HL-60 (cell line): ENCODE measurements around the gene ATP5F1C.

Experiments
- DNase-seq, 2 experiments: peaks; one replicate each; pipeline ENCODE4 v3.0.0-alpha.2; 2010 to 2020; ENCODE audit warnings: low read depth in 1 of 2, low spot score in 1 of 2
- H3K27ac ChIP-seq: fragments of 250-450 bp; sonication (Bioruptor Pico); replicated peaks from 2 replicates; pipeline ENCODE4 v1.5.1; 2020; ENCODE audit warnings: mild to moderate bottlenecking, moderate library complexity
- H3K27me3 ChIP-seq: fragments of 250-450 bp; sonication (Bioruptor Pico); 2 replicates; pipeline ENCODE4 v1.5.1; 2021; ENCODE audit warnings: mild to moderate bottlenecking, moderate library complexity; ENCODE audit not compliant: insufficient read depth, poor library complexity, severe bottlenecking
- H3K4me3 ChIP-seq: replicated peaks from 2 replicates; pipeline ENCODE4 v1.5.1; 2011; ENCODE audit warnings: mild to moderate bottlenecking, control low read depth, low read length; ENCODE audit not compliant: insufficient read depth
- GABPA ChIP-seq: IDR thresholded peaks from 2 replicates; pipeline ENCODE4 v1.6.1; 2012; ENCODE audit warnings: low read depth
- POLR2AphosphoS5 ChIP-seq: IDR thresholded peaks from 2 replicates; pipeline ENCODE4 v1.6.1; 2012; ENCODE audit warnings: low read depth
- SPI1 ChIP-seq: IDR thresholded peaks from 2 replicates; pipeline ENCODE4 v1.6.1; 2012; ENCODE audit warnings: low read depth, mild to moderate bottlenecking, borderline replicate concordance
- TF ChIP-seq, protein P1 (sequence below): IDR thresholded peaks from 2 replicates; pipeline ENCODE4 v1.6.1; 2012; ENCODE audit warnings: low read depth; ENCODE audit not compliant: insufficient replicate concordance
- TF ChIP-seq, protein P2 (sequence below): IDR thresholded peaks from one replicate; pipeline ENCODE4 v1.5.1; 2011; ENCODE audit warnings: low read length, control low read depth, inconsistent platforms; ENCODE audit not compliant: insufficient read depth

ATP5F1C gene

DNA sequence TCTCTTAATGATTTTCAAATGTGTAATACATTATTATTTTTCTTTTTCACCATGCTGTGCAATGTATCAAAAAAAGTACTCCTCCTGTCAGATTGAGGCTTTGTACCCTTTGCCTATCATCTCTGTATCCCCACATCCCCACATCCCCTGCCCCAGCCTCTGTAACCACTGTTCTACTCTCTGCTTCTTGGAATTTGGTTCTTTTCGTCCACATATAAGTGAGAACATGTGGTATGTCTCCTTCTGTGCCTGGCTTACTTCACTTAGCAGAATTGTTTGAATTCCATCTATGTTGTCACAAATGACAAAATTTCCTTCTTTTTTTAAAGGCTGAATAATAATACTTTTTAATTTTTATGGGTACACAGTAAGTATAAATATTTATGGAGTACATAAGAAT is 44.1 kb downstream of the ATP5F1C start:
- no peaks in the 10 kb centered on the region for H3K27me3 ChIP-seq
- no peak for DNase-seq
- TF ChIP-seq, protein P1, sequence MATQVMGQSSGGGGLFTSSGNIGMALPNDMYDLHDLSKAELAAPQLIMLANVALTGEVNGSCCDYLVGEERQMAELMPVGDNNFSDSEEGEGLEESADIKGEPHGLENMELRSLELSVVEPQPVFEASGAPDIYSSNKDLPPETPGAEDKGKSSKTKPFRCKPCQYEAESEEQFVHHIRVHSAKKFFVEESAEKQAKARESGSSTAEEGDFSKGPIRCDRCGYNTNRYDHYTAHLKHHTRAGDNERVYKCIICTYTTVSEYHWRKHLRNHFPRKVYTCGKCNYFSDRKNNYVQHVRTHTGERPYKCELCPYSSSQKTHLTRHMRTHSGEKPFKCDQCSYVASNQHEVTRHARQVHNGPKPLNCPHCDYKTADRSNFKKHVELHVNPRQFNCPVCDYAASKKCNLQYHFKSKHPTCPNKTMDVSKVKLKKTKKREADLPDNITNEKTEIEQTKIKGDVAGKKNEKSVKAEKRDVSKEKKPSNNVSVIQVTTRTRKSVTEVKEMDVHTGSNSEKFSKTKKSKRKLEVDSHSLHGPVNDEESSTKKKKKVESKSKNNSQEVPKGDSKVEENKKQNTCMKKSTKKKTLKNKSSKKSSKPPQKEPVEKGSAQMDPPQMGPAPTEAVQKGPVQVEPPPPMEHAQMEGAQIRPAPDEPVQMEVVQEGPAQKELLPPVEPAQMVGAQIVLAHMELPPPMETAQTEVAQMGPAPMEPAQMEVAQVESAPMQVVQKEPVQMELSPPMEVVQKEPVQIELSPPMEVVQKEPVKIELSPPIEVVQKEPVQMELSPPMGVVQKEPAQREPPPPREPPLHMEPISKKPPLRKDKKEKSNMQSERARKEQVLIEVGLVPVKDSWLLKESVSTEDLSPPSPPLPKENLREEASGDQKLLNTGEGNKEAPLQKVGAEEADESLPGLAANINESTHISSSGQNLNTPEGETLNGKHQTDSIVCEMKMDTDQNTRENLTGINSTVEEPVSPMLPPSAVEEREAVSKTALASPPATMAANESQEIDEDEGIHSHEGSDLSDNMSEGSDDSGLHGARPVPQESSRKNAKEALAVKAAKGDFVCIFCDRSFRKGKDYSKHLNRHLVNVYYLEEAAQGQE, result no peak
- H3K4me3 ChIP-seq, result no peak overlapping the region
- no peak overlapping the region for H3K27ac ChIP-seq

DNA sequence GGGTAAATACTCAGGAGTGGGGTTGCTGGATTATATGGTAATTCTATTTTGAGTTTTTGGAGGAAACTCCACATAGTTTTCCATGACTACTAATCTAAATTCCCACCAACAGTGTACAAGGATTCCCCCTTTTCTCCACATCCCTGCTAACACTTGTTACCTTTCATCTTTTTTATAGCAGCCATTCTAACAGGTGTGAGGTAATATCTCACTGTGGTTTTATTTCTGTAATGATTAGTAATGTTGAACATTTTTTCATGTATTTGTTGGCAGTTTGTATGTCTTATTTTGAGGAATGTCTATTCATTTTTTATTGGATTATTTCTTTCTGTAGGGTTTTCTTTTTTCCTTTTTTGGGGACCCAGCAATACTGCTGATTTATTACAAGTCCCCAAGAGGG is 45.2 kb downstream of the ATP5F1C start:
- Histone ChIP-seq H3K27me3 (no peaks in the 10 kb centered on the region), H3K27ac (no peak overlapping the region), H3K4me3 (no peak overlapping the region)
- TF ChIP-seq SPI1 (no peak), GABPA (no peak), POLR2AphosphoS5 (no peak)
- TF ChIP-seq, protein P1, result no peak
- TF ChIP-seq, protein P2, sequence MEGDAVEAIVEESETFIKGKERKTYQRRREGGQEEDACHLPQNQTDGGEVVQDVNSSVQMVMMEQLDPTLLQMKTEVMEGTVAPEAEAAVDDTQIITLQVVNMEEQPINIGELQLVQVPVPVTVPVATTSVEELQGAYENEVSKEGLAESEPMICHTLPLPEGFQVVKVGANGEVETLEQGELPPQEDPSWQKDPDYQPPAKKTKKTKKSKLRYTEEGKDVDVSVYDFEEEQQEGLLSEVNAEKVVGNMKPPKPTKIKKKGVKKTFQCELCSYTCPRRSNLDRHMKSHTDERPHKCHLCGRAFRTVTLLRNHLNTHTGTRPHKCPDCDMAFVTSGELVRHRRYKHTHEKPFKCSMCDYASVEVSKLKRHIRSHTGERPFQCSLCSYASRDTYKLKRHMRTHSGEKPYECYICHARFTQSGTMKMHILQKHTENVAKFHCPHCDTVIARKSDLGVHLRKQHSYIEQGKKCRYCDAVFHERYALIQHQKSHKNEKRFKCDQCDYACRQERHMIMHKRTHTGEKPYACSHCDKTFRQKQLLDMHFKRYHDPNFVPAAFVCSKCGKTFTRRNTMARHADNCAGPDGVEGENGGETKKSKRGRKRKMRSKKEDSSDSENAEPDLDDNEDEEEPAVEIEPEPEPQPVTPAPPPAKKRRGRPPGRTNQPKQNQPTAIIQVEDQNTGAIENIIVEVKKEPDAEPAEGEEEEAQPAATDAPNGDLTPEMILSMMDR, result no peak
- no peak for DNase-seq

DNA sequence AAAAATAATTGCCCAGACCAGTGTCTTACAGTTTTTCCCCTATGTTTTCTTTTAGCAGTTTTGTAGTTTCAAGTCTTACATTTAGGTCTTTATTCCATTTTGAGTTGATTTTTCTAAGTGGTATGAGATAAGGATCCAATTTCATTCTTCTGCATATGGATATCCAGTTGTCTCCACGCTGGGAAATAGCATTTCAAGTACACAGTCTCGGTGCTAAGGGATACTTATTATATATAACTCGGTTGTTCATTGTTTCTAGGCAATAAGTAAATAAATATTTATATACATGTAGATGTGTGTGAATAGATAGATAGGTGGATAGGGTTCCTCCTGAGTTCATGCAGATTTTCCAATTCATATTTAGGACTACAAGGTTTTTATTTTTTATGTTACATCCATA is 46.3 kb downstream of the ATP5F1C start:
- no peak for DNase-seq
- no peak overlapping the region for H3K4me3 ChIP-seq
- no peak for TF ChIP-seq GABPA
- TF ChIP-seq, protein P1, result no peak
- TF ChIP-seq SPI1, result no peak
- TF ChIP-seq POLR2AphosphoS5, result no peak
- TF ChIP-seq, protein P2, result no peak

DNA sequence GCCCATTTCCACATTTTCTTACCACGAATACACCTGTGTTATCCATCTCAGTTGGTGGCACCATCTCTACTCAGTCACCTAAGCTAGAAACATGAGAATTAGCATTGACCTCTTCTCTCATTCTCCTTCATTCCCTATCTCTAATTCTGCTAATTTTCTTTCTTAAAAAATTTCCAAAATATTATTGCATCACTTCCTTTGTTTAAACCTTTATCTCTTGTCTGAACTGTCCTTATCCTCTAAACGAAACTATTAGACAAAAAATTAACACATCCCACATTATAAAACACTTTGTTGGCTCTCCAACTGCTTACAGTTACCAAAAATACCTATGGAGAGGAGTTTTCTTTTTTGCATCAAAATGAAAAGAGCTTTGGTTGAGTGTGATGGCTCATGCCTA is 48.6 kb downstream of the ATP5F1C start:
- no peak for DNase-seq
- H3K27ac ChIP-seq, result no peak overlapping the region
- no peak for TF ChIP-seq SPI1
- TF ChIP-seq, protein P2, result no peak
- TF ChIP-seq POLR2AphosphoS5, result no peak
- no peak for TF ChIP-seq GABPA
- TF ChIP-seq, protein P1, result no peak

More for the DNA sequence above, 46.3 kb downstream of the ATP5F1C start:
- Histone ChIP-seq H3K27ac (no peak overlapping the region), H3K27me3 (no peaks in the 10 kb centered on the region)

More for the DNA sequence above, 48.6 kb downstream of the ATP5F1C start:
- Histone ChIP-seq H3K27me3 (no peaks in the 10 kb centered on the region), H3K4me3 (no peak overlapping the region)
